GM19467 (cell line): ENCODE results near the gene GRM5.
"Not testable (repeated sequence)": the region's sequence is repeated elsewhere in the genome, so short reads cannot be mapped to it uniquely, and the experiment has no call there.

Experiments used
- ATAC-seq: cut with Tn5 transposase; IDR thresholded peaks from one replicate; pipeline ENCODE4 v1.9.1; 2021; ENCODE audit warnings: mild to moderate bottlenecking, moderate library complexity; ENCODE audit not compliant: unreplicated experiment

Gene GRM5

DNA sequence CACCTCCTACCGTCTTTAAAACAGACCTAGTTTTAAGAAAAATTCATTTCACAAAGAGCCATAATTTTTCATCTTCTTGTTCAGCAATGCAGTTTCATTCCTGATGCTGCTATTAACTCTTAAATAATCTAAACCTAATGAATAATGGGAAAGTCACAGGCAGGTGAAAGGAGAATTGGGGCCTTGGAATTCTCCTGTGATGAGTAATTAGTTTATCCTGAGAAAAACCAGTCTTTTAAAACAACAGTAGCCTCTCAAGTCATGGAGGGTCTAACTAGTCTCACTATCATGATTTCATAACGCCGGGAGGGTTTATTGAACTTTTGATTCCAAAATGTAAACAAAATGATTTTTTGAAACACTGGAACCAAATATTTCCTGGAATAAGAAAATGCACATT is 86.8 kb downstream of the GRM5 start:
- ATAC-seq = not testable (repeated sequence)

DNA sequence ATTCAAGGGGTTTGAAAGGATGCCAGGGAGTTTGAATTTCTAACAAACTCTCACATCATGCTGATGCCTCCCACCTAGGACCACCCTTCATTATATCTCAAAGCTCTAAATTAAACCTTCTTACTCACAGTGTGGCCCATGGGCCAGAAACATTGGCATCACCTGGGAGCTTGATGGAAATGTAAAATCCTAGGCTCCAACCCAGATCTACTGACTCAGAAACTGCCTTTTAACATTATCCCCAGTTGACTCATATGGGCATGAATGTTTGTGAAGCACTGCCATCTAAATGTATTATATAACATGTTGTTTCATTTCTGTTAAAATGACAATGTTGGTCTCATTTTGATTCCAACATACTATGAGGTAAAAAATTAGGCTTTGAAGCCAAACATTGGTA is 90.3 kb downstream of the GRM5 start:
- not testable (repeated sequence) for ATAC-seq

- no peak for ATAC-seq
Measured at GRCh38 chr11:88972210-88972609, 93.6 kb downstream of the GRM5 start.

GRCh38 chr11:88961621-88962020 is 104.2 kb downstream of the GRM5 start:
- not testable (repeated sequence) for ATAC-seq

DNA sequence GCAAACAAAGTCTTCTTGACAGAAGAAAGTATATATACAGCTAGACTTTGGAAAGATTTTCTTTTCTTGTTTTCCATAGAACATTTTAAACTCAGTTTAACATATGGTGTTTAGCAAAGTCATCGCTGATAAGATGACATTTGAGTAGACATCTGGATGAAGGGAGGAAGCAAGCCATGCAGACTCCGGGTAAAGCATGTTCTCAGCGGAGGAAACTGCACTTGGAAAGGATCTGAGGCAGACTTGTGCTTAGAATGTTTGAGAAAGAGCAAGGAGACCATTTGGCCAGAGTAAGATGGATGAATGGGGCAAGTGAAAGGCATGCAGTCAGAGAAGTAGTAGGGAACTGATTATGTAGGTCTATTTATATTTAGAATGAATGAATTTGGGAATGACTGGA is 105.9 kb downstream of the GRM5 start:
- ATAC-seq = not testable (repeated sequence)

DNA sequence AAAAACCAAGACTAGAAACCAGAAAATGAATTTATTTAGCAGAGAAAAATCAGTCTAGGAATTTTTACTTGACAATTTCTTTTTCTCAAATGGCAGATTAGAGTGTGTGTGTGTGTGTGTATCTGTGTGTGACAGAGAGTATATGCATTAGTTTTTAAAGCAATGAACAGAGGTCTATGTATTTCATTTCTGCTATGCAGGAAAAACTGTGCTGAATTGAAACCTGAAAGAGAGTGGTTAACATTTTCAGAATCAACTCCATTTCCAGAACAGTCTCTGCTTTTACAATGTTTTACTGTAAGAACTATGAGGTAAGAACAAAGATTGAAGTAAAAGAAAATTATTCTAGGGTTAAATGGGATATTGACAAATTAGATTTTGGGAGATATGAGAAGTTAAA is 114.8 kb downstream of the GRM5 start:
- no peak for ATAC-seq

- ATAC-seq = not testable (repeated sequence)
Measured at GRCh38 chr11:88948908-88949307, 116.9 kb downstream of the GRM5 start.

GRCh38 chr11:88947843-88948572 is 117.8 kb downstream of the GRM5 start:
- peak; percentile 85 for ATAC-seq

DNA sequence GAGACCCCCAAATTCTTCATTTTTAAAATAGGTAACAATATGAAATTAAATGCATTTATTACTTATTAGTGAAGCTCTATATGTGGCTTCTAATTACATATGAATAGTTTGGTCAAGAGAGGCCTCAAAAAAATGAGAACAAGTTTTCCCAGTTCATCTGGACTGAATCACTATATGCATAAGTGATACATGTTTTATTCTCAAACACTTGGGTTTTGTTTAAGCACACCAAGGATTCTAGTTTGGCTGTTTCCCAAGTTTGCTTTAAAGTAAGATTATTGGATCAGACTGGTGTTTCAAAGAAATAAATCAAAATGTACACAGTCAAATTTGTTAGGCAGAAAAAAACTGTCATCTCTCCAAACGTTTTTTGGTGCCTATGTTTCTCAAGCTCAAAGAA is 136.1 kb downstream of the GRM5 start:
- ATAC-seq = not testable (repeated sequence)

GRCh38 chr11:88917065-88917464 is 148.7 kb downstream of the GRM5 start:
- ATAC-seq = not testable (repeated sequence)

DNA sequence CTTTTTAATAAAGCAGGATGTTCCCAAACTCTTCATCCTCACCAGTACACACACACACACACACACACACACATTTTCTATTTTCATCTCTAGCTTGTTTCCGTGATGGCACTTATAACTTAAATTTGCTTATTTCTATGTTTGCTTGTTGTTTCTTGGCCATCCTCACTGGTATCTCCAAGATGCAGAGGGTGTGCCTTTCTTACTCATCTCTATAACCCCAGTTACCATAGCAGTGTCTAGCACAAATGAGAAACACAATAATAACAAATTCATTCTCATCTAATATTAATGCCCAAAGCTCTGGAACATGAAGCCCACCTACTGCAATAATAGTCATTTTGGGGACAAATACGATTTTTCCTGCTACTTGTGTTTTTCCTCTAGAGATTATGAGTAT is 156.3 kb downstream of the GRM5 start:
- no peak for ATAC-seq

- not testable (repeated sequence) for ATAC-seq
Measured at GRCh38 chr11:88901436-88901835, 164.3 kb downstream of the GRM5 start.

DNA sequence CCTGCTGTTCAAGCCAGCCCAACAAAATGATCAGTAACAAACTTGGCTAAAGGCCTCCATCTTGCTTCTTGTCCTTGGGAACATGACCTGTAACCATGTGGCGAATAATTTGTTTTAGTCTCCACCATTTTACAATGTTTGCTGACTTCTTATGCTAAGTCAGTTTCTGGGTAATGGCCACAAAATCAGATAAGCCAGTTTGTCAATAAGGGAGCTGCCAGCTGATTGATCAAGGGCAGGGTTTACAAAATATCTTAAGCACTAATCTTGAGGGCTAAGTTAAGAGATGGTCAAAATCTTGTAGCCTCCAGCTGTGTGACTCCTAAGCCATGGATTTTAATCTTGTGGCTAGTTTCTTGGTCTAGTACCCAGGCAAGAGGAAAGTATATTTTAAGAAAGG is 176.9 kb downstream of the GRM5 start:
- not testable (repeated sequence) for ATAC-seq

DNA sequence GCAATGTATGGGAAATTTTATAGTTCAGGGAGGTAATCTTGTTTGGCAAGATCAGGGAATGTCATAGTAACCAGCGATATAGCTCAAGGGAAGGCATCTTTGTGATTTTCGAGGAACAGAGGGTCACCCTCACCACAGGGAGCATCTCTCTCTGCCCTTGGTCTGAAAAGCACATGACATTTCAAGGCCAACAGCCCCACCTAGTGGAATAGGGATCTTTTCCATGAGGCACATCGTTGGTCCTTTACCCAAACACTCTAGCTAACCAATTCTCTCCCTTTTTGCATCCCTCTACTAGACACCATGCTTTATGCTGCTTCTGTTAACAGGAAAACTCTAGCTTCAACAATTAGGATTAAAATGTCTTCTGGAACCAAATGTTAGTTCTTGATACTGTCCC is 179.0 kb downstream of the GRM5 start:
- peak; percentile 64 for ATAC-seq

DNA sequence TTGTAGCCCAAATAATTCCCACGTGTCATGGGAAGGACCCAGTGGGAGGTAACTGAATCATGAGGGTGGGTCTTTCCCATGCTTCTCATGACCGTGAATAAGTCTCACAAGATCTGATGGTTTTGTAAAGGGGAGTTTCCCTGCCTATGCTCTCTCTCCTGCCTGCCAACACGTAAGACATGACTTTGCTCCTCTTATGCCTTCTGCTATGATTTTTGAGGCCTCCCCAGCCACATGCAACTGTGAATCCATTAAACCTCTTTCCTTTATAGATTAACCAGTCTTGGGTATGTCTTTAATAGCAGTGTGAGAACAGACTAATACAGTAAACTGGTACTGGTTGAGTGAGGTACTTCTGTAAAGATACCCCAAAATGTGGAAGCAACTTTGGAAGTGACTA is 183.0 kb downstream of the GRM5 start:
- ATAC-seq = not testable (repeated sequence)

DNA sequence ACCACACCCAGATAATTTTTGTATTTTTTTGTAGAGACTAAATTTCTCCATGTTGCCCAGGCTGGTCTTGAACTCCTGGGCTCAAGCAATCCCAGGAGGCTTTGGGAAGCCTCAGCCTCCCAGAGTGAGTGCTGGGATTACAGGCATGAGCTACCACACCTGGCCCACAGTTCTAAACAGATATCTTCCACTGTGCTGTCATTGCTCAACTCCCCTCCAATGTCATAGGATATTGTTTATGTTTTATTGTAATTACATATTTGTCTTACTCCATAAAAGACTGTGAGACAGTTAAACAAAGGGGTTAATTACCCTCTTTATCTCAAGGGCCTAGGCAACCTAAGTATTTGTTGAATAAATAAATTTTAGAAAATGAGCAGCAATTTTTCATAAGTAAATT is 204.2 kb downstream of the GRM5 start:
- ATAC-seq = no peak

DNA sequence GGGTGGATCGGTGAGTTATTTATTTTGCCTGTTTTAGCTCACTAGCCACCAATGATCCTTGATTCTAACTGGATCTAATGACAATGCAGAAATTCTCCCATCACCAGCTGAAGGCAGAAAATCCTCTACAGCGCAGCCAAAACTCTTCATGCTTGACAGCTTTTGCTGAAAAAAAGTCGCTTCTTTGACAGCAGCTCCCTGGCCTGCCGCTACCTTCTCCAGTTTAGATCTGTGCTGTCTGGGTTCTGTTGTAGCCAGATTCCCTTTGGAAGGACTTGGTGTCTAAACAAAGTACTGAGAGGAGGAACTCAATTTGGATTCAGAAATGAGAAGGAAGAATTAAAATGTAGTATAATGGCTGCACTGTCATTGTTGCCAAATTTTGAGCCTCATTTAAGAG is 205.4 kb downstream of the GRM5 start:
- ATAC-seq = not testable (repeated sequence)

DNA sequence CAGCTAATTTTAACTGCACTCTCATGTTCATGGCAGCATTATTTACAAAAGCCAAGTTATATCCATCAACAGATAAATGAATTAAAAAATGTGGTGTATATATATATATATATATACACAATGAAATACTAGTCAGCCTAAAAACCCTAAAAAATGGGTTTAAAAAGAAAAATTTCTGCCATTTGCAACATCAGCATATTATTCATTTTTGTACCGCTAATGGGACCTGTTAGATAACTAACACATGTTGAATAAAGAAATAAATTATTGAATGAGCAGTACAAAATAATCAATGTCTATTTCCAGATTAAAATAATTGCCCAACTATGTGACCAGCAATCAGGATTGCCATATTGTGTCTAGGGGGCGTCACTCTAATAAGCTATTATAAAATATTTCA is 211.8 kb downstream of the GRM5 start:
- ATAC-seq = not testable (repeated sequence)

- not testable (repeated sequence) for ATAC-seq
Measured at GRCh38 chr11:88851547-88851946, 214.2 kb downstream of the GRM5 start.

- ATAC-seq = not testable (repeated sequence)
Measured at GRCh38 chr11:88849773-88850172, 216.0 kb downstream of the GRM5 start.

DNA sequence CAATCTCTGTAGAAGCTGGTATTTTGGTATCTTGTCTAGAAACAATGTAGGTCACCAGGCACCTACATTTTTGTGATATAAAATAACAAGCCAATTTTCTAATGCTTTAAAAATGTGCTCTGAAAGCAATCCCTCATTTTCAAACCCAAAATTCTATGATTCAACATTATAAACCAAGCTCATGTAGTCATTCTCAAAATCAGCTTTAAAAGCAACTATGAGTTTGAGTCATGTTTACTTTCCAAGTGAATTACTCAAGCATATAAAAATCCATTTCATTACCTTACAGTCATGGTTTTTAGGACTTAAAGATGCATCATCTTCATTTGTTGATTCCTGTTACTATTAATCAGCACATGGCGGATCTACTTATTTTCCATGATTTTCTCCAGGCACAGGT is 216.4 kb downstream of the GRM5 start:
- no peak for ATAC-seq

GRCh38 chr11:88846266-88846665 is 219.5 kb downstream of the GRM5 start:
- ATAC-seq = not testable (repeated sequence)

DNA sequence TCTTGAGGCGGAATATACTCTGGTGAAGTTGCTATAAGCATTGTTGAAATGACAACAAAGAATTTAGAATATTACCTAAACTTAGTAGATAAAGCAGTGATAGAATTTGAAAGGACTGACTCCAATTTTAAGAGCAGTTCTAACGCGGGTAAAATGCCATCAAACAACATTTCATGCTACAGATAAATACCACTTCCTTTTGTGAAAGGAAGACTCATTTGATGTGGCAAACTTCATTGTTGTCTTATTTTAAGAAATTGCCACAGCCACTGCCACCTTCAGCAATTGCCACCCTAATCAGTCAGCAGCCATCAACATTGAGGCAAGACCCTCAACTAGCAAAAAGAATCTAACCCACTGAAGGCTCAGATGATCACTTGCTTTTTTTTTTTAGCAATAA is 220.8 kb downstream of the GRM5 start:
- not testable (repeated sequence) for ATAC-seq
